ENCODE data around the gene ARAP2.

ARAP2 gene

GRCh38 chr4:36178484-36178883 is 65.8 kb downstream of the ARAP2 start:
- Histone ChIP-seq H4K20me1 (ENCODE audit: insufficient read depth, low read length) (no peaks in the 10 kb centered on the region), H3K4me2 (ENCODE audit: low read length) (no peak overlapping the region), H3K79me2 (ENCODE audit: low read length) (no peaks in the 10 kb centered on the region)

GRCh38 chr4:36177946-36178345 is 66.4 kb downstream of the ARAP2 start:
- peaks cover 6% of the 10 kb centered on the region for H3K36me3 ChIP-seq (replicated peaks; ENCODE audit: low read depth, low read length)
- no peak overlapping the region for H2AFZ ChIP-seq (ENCODE audit: low read depth, low read length)
- no peaks in the 10 kb centered on the region for H3K27me3 ChIP-seq (ENCODE audit: low read depth, low read length)
- no peaks in the 10 kb centered on the region for H3K9me3 ChIP-seq (ENCODE audit: insufficient read depth, low read length)
- no peak overlapping the region for H3K27ac ChIP-seq (ENCODE audit: low read length)
- no peaks in the 10 kb centered on the region for H3K79me2 ChIP-seq (ENCODE audit: low read length)
- H3K4me3 ChIP-seq (ENCODE audit: low read length): no peak overlapping the region
- H4K20me1 ChIP-seq (ENCODE audit: insufficient read depth, low read length): no peaks in the 10 kb centered on the region
- peaks cover 2% of the 10 kb centered on the region for H3K4me1 ChIP-seq (ENCODE audit: low read length)
- TF ChIP-seq CTCF (IDR thresholded peaks at IDR 0.05; ENCODE audit: low read depth, low read length) (no peak), EZH2phosphoT487 (IDR thresholded peaks at IDR 0.05; ENCODE audit: low read depth) (no peak)
- no peak overlapping the region for H3K4me2 ChIP-seq (ENCODE audit: low read length)
- H3K9ac ChIP-seq (ENCODE audit: low read length): no peak overlapping the region

More at GRCh38 chr4:36178484-36178883, 65.8 kb downstream of the ARAP2 start:
- no peak overlapping the region for H2AFZ ChIP-seq (ENCODE audit: low read depth, low read length)
- no peaks in the 10 kb centered on the region for H3K27me3 ChIP-seq (ENCODE audit: low read depth, low read length)
- TF ChIP-seq EZH2phosphoT487 (IDR thresholded peaks at IDR 0.05; ENCODE audit: low read depth) (no peak), CTCF (IDR thresholded peaks at IDR 0.05; ENCODE audit: low read depth, low read length) (no peak)
- peaks cover 7% of the 10 kb centered on the region for H3K4me1 ChIP-seq (ENCODE audit: low read length)
- no peak overlapping the region for H3K27ac ChIP-seq (ENCODE audit: low read length)
- no peaks in the 10 kb centered on the region for H3K9me3 ChIP-seq (ENCODE audit: insufficient read depth, low read length)
- H3K4me3 ChIP-seq (ENCODE audit: low read length): no peak overlapping the region
- no peak overlapping the region for H3K9ac ChIP-seq (ENCODE audit: low read length)
- H3K36me3 ChIP-seq (replicated peaks; ENCODE audit: low read depth, low read length): peaks cover 6% of the 10 kb centered on the region

- H4K20me1 ChIP-seq (ENCODE audit: insufficient read depth, low read length): no peaks in the 10 kb centered on the region
- peaks cover 6% of the 10 kb centered on the region for H3K36me3 ChIP-seq (replicated peaks; ENCODE audit: low read depth, low read length)
- H3K27me3 ChIP-seq (ENCODE audit: low read depth, low read length): no peaks in the 10 kb centered on the region
- no peak overlapping the region for H2AFZ ChIP-seq (ENCODE audit: low read depth, low read length)
- no peak overlapping the region for H3K9ac ChIP-seq (ENCODE audit: low read length)
- H3K4me1 ChIP-seq (ENCODE audit: low read length): no peaks in the 10 kb centered on the region
- H3K4me2 ChIP-seq (ENCODE audit: low read length): no peak overlapping the region
- no peak overlapping the region for H3K4me3 ChIP-seq (ENCODE audit: low read length)
- no peaks in the 10 kb centered on the region for H3K9me3 ChIP-seq (ENCODE audit: insufficient read depth, low read length)
- H3K79me2 ChIP-seq (ENCODE audit: low read length): no peaks in the 10 kb centered on the region
- TF ChIP-seq EZH2phosphoT487 (IDR thresholded peaks at IDR 0.05; ENCODE audit: low read depth) (no peak), CTCF (IDR thresholded peaks at IDR 0.05; ENCODE audit: low read depth, low read length) (no peak)
- no peak overlapping the region for H3K27ac ChIP-seq (ENCODE audit: low read length)
These were observed 69.7 kb downstream of the ARAP2 start for GRCh38 chr4:36174570-36174969.

GRCh38 chr4:36173905-36174304 is 70.4 kb downstream of the ARAP2 start:
- peaks cover 6% of the 10 kb centered on the region for H3K36me3 ChIP-seq (replicated peaks; ENCODE audit: low read depth, low read length)
- no peak for TF ChIP-seq CTCF (IDR thresholded peaks at IDR 0.05; ENCODE audit: low read depth, low read length)
- TF ChIP-seq EZH2phosphoT487 (IDR thresholded peaks at IDR 0.05; ENCODE audit: low read depth): no peak

More at GRCh38 chr4:36173905-36174304, 70.4 kb downstream of the ARAP2 start:
- Histone ChIP-seq H3K79me2 (ENCODE audit: low read length) (no peaks in the 10 kb centered on the region), H3K27me3 (ENCODE audit: low read depth, low read length) (no peaks in the 10 kb centered on the region), H3K9ac (ENCODE audit: low read length) (no peak overlapping the region), H3K4me2 (ENCODE audit: low read length) (no peak overlapping the region), H4K20me1 (ENCODE audit: insufficient read depth, low read length) (no peaks in the 10 kb centered on the region), H3K27ac (ENCODE audit: low read length) (no peak overlapping the region), H3K9me3 (ENCODE audit: insufficient read depth, low read length) (no peaks in the 10 kb centered on the region), H3K4me3 (ENCODE audit: low read length) (no peak overlapping the region), H3K4me1 (ENCODE audit: low read length) (peaks cover under 1% of the 10 kb centered on the region), H2AFZ (ENCODE audit: low read depth, low read length) (no peak overlapping the region)
